Sigmoid colon (tissue), 7 donors: ENCODE results near the gene APBB2. TPM values are rescaled to one million over a fixed set of nuclear protein-coding genes. Genes with fewer than 3 reads are reported as not detected.

Experiments used
- DNase-seq: peaks from one replicate; pipeline ENCODE4 v3.0.0-alpha.2; 2019
- H3K27ac ChIP-seq, 4 donors: fragments of 200-600 bp; sonication (generic); one replicate each; pipeline ENCODE4 v1.5.1; 2016 to 2019; ENCODE audit warnings: mild to moderate bottlenecking in 1 of 4
- H3K27me3 ChIP-seq, 3 donors: fragments of 200-600 bp; sonication (generic); one replicate each; pipeline ENCODE4 v1.5.1; 2019; ENCODE audit warnings: mild to moderate bottlenecking in 1 of 3
- H3K36me3 ChIP-seq, 4 donors: fragments of 200-600 bp; sonication (generic); one replicate each; pipeline ENCODE4 v1.5.1; 2016 to 2019
- H3K4me1 ChIP-seq, 4 donors: fragments of 200-600 bp; sonication (generic); one replicate each; pipeline ENCODE4 v1.5.1; 2017 to 2019
- H3K4me3 ChIP-seq, 4 donors: fragments of 200-600 bp; sonication (generic); one replicate each; pipeline ENCODE4 v1.5.1; 2017 to 2019; ENCODE audit warnings: mild to moderate bottlenecking in 2 of 4, moderate library complexity in 1 of 4
- H3K9me3 ChIP-seq, 4 donors: fragments of 200-600 bp in 3 of 4; sonication (generic) in 3 of 4; one replicate each; pipeline versions ENCODE4 v1.5.1 to v1.6.1; 2013 to 2019
- EP300 ChIP-seq, 4 donors: sonication (generic); formaldehyde crosslinking; IDR thresholded peaks; one replicate each; pipeline ENCODE4 v1.6.1; 2017; ENCODE audit warnings: antibody characterized with exemption in 4 of 4
- POLR2A ChIP-seq, 2 donors: fragments of 450-650 bp; IDR thresholded peaks; one replicate each; pipeline ENCODE4 v1.6.1; 2016; ENCODE audit warnings: antibody characterized with exemption in 2 of 2, mild to moderate bottlenecking in 2 of 2, moderate library complexity in 2 of 2
- POLR2AphosphoS5 ChIP-seq, 4 donors: sonication (generic); formaldehyde crosslinking; IDR thresholded peaks; one replicate each; pipeline ENCODE4 v1.6.1; 2017; ENCODE audit warnings: antibody characterized with exemption in 4 of 4
- WGBS, 2 donors: extraction: QIAGEN DNeasy Blood & Tissue Kit; methylation state at CpG; one replicate each; pipeline ENCODE4 v1.1.7; 2013; 5-methylcytosine and 5-hydroxymethylcytosine counted together
- intact Hi-C: fragments of 100-400 bp; cut with DNase I; formaldehyde crosslinking; loops from one replicate; pipeline ENCODE4 v1.15.1; 2023
- polyA plus RNA-seq, 3 donors: library from polyadenylated mRNA; stranded (reverse); fragments of 200-250 nt; gene quantifications; one replicate each; pipeline ENCODE4 v1.2.3, GENCODE V29; 2013
- total RNA-seq, 4 donors: library from RNA; depleted of rRNA; stranded (reverse); fragments of >200 nt; gene quantifications; one replicate each; pipeline ENCODE4 v1.1.0, GENCODE V29; 2016
- TF ChIP-seq, protein P1 (sequence below), 4 experiments: fragments of 450-650 bp in 3 of 4; fragments of 200-600 bp in 1 of 4; IDR thresholded peaks; one replicate each; pipeline ENCODE4 v1.5.1; 2016 to 2019; ENCODE audit warnings: antibody characterized with exemption in 4 of 4, mild to moderate bottlenecking in 3 of 4, moderate library complexity in 2 of 4
- donor health status: healthy with polysubstance abuse.
- donor health status: Bipolar disorder and iron deficiency.
- donor health status: healthy.

APBB2 gene
- total and polyA plus RNA-seq, 7 donors, result 7.8 to 108 (median 69.1) TPM

DNA sequence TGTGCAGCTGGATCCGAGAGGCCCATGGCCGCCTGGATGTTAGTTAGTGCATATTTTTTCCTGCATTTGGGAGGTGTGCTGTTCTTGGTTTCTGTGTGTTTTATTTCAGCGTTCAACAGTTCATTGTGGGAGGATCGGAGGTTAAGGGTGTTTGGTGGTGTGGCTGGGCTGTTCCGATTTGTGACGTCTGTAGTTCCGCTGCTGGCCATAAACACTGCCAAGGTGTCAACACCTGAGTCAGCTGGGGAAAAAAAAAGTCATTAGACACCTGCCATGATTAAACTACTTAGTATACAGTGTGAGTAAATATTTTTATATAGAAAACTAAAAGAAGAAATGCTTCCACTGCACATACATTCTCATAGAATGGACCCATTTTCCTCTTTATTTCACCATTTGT lies 200.2 kb downstream of the APBB2 start:
- TF ChIP-seq, protein P1, sequence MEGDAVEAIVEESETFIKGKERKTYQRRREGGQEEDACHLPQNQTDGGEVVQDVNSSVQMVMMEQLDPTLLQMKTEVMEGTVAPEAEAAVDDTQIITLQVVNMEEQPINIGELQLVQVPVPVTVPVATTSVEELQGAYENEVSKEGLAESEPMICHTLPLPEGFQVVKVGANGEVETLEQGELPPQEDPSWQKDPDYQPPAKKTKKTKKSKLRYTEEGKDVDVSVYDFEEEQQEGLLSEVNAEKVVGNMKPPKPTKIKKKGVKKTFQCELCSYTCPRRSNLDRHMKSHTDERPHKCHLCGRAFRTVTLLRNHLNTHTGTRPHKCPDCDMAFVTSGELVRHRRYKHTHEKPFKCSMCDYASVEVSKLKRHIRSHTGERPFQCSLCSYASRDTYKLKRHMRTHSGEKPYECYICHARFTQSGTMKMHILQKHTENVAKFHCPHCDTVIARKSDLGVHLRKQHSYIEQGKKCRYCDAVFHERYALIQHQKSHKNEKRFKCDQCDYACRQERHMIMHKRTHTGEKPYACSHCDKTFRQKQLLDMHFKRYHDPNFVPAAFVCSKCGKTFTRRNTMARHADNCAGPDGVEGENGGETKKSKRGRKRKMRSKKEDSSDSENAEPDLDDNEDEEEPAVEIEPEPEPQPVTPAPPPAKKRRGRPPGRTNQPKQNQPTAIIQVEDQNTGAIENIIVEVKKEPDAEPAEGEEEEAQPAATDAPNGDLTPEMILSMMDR (IDR thresholded peaks at IDR 0.05), result no peak
- TF ChIP-seq POLR2A (IDR thresholded peaks at IDR 0.05), result no peak
- no peak for TF ChIP-seq POLR2AphosphoS5 (IDR thresholded peaks at IDR 0.05)
- no peak for TF ChIP-seq EP300 (IDR thresholded peaks at IDR 0.05)
- no peak overlapping the region for H3K4me3 ChIP-seq
- no peaks in the 10 kb centered on the region for H3K27me3 ChIP-seq
- WGBS, 2 donors, result 89 to 95% methylated on average over 7 of the region's 7 CpGs
- H3K9me3 ChIP-seq, result no peaks in the 10 kb centered on the region
- H3K4me1 ChIP-seq, result peaks cover 0 to 17% (median 12%) of the 10 kb centered on the region in 4 donors
- intact Hi-C loops, result no loop called here
- H3K27ac ChIP-seq, result no peak overlapping the region
- DNase-seq, result no peak
- peaks cover 0 to 7% (median 0%) of the 10 kb centered on the region in 4 donors for H3K36me3 ChIP-seq

DNA sequence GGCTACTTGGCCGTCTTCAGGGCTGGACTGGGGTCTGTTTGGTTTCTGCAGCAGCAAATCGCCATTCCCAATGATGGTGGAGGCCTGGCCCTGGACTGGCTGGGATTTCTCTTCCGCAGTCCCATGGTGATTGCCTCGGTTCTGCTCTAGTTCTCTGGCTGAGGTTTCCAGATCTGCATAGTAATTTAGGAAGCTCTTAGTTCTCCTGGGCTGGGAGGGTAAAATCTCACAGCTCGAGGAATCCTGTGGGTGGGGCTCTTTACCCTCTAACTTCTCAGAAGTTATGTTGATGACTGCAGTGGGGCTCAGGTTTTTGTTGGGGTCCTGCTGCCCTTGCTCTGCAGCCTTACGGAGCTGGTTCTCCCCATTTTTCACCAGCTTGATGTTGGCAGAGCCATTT lies 200.6 kb downstream of the APBB2 start:
- no peak for DNase-seq
- 89% methylated on average over 6 of the region's 6 CpGs for WGBS, 2 donors

DNA sequence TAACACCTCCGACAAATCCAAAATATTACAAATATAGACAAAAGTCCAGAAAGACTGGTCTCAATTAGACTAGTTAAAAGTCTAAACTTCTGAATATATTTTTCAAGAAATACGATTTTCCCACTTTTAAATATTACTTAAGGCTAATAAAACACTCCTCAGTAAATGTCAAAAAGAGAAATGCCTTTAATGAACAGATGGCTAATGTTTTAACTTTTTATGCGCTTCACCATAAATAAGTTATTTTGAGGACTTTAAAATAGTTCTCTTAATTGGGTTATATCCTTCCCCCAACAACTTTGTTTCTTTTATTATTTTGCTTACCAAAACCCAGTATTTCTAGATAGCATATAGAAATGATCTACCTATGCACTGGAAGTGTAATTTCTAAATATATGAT lies 201.4 kb downstream of the APBB2 start:
- Histone ChIP-seq H3K27ac (no peak overlapping the region), H3K4me1 (peaks cover 0 to 19% (median 12%) of the 10 kb centered on the region in 4 donors), H3K27me3 (no peaks in the 10 kb centered on the region), H3K4me3 (no peak overlapping the region), H3K9me3 (no peaks in the 10 kb centered on the region), H3K36me3 (peaks cover 0 to 7% (median 0%) of the 10 kb centered on the region in 4 donors)
- WGBS, 2 donors, result 75 to 78% methylated on average over 3 of the region's 3 CpGs
- no peak for DNase-seq
- intact Hi-C loops, result no loop called here
- no peak for TF ChIP-seq POLR2A (IDR thresholded peaks at IDR 0.05)
- no peak for TF ChIP-seq POLR2AphosphoS5 (IDR thresholded peaks at IDR 0.05)
- no peak for TF ChIP-seq EP300 (IDR thresholded peaks at IDR 0.05)
- TF ChIP-seq, protein P1 (IDR thresholded peaks at IDR 0.05), result no peak

More for the DNA sequence above, 200.6 kb downstream of the APBB2 start:
- no peaks in the 10 kb centered on the region for H3K27me3 ChIP-seq
- H3K9me3 ChIP-seq, result no peaks in the 10 kb centered on the region
- no peak overlapping the region for H3K4me3 ChIP-seq
- intact Hi-C loops, result no loop called here
- TF ChIP-seq POLR2A (IDR thresholded peaks at IDR 0.05) (no peak), EP300 (IDR thresholded peaks at IDR 0.05) (no peak)
- peaks cover 0 to 19% (median 12%) of the 10 kb centered on the region in 4 donors for H3K4me1 ChIP-seq
- H3K27ac ChIP-seq, result no peak overlapping the region
- peaks cover 0 to 7% (median 0%) of the 10 kb centered on the region in 4 donors for H3K36me3 ChIP-seq

DNA sequence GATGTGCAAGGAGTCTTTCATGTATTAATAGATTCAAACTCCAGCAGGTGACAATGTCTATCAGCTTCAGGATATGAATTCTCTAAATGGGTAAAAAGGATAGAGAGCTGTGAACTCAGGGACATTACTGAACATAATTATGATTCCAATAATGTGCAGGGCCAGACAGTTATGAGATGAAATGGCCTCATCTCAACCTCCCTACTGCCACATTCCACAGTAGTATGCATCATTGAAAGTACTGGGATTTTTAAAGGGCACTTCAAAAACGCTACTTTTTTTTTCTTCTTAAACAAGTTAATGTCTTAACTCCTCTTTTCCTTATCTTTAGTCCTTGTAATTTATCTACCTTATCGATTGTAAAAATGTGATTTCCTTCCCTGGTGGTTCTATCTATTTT lies 202.0 kb downstream of the APBB2 start:
- no peaks in the 10 kb centered on the region for H3K9me3 ChIP-seq
- H3K27me3 ChIP-seq, result no peaks in the 10 kb centered on the region
- TF ChIP-seq EP300 (IDR thresholded peaks at IDR 0.05) (no peak), POLR2A (IDR thresholded peaks at IDR 0.05) (no peak), POLR2AphosphoS5 (IDR thresholded peaks at IDR 0.05) (no peak)
- TF ChIP-seq, protein P1 (IDR thresholded peaks at IDR 0.05), result no peak
- 66 to 74% methylated on average over 2 of the region's 2 CpGs for WGBS, 2 donors
- H3K27ac ChIP-seq, result no peak overlapping the region
- peaks cover 0 to 19% (median 12%) of the 10 kb centered on the region in 4 donors for H3K4me1 ChIP-seq
- intact Hi-C loops, result no loop called here
- DNase-seq, result no peak
- no peak overlapping the region for H3K4me3 ChIP-seq
- peaks cover 0 to 7% (median 0%) of the 10 kb centered on the region in 4 donors for H3K36me3 ChIP-seq

DNA sequence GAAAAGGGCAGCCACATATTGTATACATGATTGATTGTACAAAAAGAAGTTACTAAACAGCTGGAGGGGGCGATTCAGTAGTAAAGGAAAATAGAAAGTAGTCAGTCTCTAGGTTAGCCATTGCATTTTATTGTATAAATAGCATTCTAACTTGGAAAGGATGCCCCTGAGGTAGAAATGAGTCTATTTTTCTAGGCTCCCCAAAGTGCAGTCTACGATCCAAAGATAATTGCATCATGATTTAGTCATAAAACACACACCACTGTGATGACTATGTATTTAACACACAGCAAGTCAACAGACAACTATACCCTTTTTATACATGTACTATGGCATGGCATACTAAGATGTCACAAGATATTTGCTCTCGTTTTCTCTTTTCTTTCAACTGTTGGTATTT lies 204.9 kb downstream of the APBB2 start:
- no peak for TF ChIP-seq EP300 (IDR thresholded peaks at IDR 0.05)
- no peak for TF ChIP-seq POLR2AphosphoS5 (IDR thresholded peaks at IDR 0.05)
- TF ChIP-seq POLR2A (IDR thresholded peaks at IDR 0.05), result no peak
- TF ChIP-seq, protein P1 (IDR thresholded peaks at IDR 0.05), result no peak
- no peak for DNase-seq
- H3K27ac ChIP-seq, result no peak overlapping the region
- peaks cover 0 to 19% (median 12%) of the 10 kb centered on the region in 4 donors for H3K4me1 ChIP-seq
- peaks cover 0 to 7% (median 0%) of the 10 kb centered on the region in 4 donors for H3K36me3 ChIP-seq
- no peaks in the 10 kb centered on the region for H3K9me3 ChIP-seq
- 56 to 66% methylated on average over 3 of the region's 3 CpGs for WGBS, 2 donors
- no peak overlapping the region for H3K4me3 ChIP-seq
- H3K27me3 ChIP-seq, result no peaks in the 10 kb centered on the region
- intact Hi-C loops, result no loop called here
